Omental fat pad (tissue), 4 donors: ENCODE data around the gene DAZAP1. TPM values are rescaled to one million over a fixed set of nuclear protein-coding genes. Genes with fewer than 3 reads are reported as not detected.

ENCODE experiments used
- ATAC-seq: fragments of 150-250 bp; one replicate; pipeline ENCODE4 v1.9.1; 2016; ENCODE audit warnings: mild to moderate bottlenecking, moderate library complexity; ENCODE audit not compliant: low FRiP score
- DNase-seq: peaks from one replicate; pipeline ENCODE4 v3.0.0-alpha.2; 2019; ENCODE audit warnings: low spot score
- total RNA-seq, 4 donors: library from RNA; depleted of rRNA; stranded (reverse); fragments of >200 nt; gene quantifications; one replicate each; pipeline ENCODE4 v1.1.0, GENCODE V29; 2016
- TF ChIP-seq, protein P1 (sequence below), 3 donors: fragments of 450-650 bp; IDR thresholded peaks; one replicate each; pipeline ENCODE4 v1.5.1; 2016 to 2017; ENCODE audit warnings: antibody characterized with exemption in 3 of 3, mild to moderate bottlenecking in 3 of 3, moderate library complexity in 2 of 3

Gene DAZAP1
- total RNA-seq, 4 donors from 2014 or later = 47.3 to 55.7 (median 51.1) TPM

DNA sequence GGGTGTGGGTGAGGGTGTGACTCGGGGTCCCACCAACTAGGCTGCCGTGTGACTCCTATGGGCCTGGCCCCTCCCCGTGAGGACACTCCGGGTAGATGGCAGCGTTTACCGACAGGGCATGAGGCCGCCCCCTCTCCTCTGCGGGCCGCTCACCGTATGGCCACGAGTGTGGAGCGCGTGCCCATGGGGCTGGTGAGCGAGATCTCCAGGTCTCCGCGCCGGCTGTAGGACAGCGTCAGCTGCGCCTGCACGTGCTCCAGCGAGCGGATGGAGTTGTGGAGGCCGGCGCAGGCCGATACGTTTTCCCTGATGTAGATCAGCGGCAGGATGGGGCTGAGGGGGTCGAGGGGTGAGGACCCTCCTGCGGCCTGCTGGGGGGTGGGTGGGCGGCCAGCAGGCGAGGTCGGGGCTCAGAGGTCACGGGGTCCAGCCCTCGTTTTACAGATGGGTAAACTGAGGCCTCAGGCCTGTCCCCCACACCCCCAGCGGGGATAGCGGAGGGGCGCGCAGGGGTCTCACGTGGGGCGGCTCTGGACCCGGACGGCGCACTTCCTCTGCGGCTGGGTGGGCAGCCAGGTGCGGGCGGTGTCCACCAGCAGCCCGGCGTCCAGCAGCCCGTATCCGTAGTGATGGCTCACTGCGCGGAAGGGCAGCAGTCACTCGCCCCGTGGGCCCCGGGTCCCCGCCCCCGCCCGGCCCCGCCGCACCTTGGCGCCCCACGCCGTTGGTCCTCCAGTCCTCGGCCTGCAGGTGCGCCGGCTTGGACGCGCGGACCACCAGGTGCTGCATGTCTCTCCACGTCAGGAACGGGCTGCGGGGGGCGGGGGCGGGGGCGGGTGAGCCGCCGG, 76.0 kb downstream of the DAZAP1 start:
- DNase-seq = no peak
- TF ChIP-seq, protein P1, sequence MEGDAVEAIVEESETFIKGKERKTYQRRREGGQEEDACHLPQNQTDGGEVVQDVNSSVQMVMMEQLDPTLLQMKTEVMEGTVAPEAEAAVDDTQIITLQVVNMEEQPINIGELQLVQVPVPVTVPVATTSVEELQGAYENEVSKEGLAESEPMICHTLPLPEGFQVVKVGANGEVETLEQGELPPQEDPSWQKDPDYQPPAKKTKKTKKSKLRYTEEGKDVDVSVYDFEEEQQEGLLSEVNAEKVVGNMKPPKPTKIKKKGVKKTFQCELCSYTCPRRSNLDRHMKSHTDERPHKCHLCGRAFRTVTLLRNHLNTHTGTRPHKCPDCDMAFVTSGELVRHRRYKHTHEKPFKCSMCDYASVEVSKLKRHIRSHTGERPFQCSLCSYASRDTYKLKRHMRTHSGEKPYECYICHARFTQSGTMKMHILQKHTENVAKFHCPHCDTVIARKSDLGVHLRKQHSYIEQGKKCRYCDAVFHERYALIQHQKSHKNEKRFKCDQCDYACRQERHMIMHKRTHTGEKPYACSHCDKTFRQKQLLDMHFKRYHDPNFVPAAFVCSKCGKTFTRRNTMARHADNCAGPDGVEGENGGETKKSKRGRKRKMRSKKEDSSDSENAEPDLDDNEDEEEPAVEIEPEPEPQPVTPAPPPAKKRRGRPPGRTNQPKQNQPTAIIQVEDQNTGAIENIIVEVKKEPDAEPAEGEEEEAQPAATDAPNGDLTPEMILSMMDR (IDR thresholded peaks at IDR 0.05) = no peak

GRCh38 chr19:1483979-1484428, 76.6 kb downstream of the DAZAP1 start:
- TF ChIP-seq, protein P1 (IDR thresholded peaks at IDR 0.05) = no peak
- ATAC-seq = no peak
- no peak for DNase-seq

More for the DNA sequence above, 76.0 kb downstream of the DAZAP1 start:
- no peak for ATAC-seq

Other genes with a start within 250 kb of the DAZAP1 start
- 100 to 1,000 TPM in 1 of 4 donors, 10 to 100 TPM in 3; 33.1 to 208 (median 61.9) TPM for gene SBNO2, start 233.3 kb upstream of the DAZAP1 start, total RNA-seq
- gene STK11, start 201.8 kb upstream of the DAZAP1 start, total RNA-seq = 10 to 100 TPM; 38.0 to 48.4 (median 44.2) TPM
- 10 to 100 TPM in 1 of 4 donors, 1 to 10 TPM in 1, under 1 TPM in 1, not detected in 1; 0.63 to 19.6 (median 2.2) TPM for gene CBARP, start 169.6 kb upstream of the DAZAP1 start, total RNA-seq
- 10 to 100 TPM; 46.4 to 76.0 (median 60.2) TPM for gene ATP5F1D, start 165.8 kb upstream of the DAZAP1 start, total RNA-seq
- gene MIDN, start 159.0 kb upstream of the DAZAP1 start, total RNA-seq = 10 to 100 TPM; 24.5 to 68.6 (median 44.1) TPM
- 100 to 1,000 TPM; 292 to 484 (median 372) TPM for gene CIRBP, start 138.3 kb upstream of the DAZAP1 start, total RNA-seq
- 10 to 100 TPM; 47.2 to 69.1 (median 59.3) TPM for gene FAM174C, start 132.1 kb upstream of the DAZAP1 start, total RNA-seq
- not detected for gene EFNA2, start 121.7 kb upstream of the DAZAP1 start, total RNA-seq
- 100 to 1,000 TPM in 3 of 4 donors, 10 to 100 TPM in 1; 80.3 to 121 (median 114) TPM for gene NDUFS7, start 23.7 kb upstream of the DAZAP1 start, total RNA-seq
- 10 to 100 TPM; 10.8 to 16.2 (median 13.7) TPM for gene GAMT, start 6.0 kb upstream of the DAZAP1 start, total RNA-seq
- 1,000 to 10,000 TPM; 2,522 to 3,708 (median 2,994) TPM for gene RPS15, start 30.8 kb downstream of the DAZAP1 start, total RNA-seq
- gene APC2, start 42.5 kb downstream of the DAZAP1 start, total RNA-seq = under 1 TPM in 2 of 4 donors, not detected in 2; 0.12 to 0.19 TPM
- 10 to 100 TPM; 17.6 to 26.2 (median 20.6) TPM for gene C19orf25, start 71.6 kb downstream of the DAZAP1 start, total RNA-seq
- 1 to 10 TPM; 1.4 to 2.4 (median 2.2) TPM for gene PCSK4, start 82.8 kb downstream of the DAZAP1 start, total RNA-seq
- gene REEP6, start 83.6 kb downstream of the DAZAP1 start, total RNA-seq = 1 to 10 TPM; 1.6 to 4.5 (median 2.8) TPM
- gene ADAMTSL5, start 105.4 kb downstream of the DAZAP1 start, total RNA-seq = 1 to 10 TPM in 2 of 4 donors, under 1 TPM in 2; 0.60 to 4.3 (median 0.89) TPM
- not detected for gene PLK5, start 116.5 kb downstream of the DAZAP1 start, total RNA-seq
- 10 to 100 TPM in 1 of 4 donors, 1 to 10 TPM in 3; 3.3 to 10.2 (median 7.7) TPM for gene MEX3D, start 160.7 kb downstream of the DAZAP1 start, total RNA-seq
- gene MBD3, start 185.3 kb downstream of the DAZAP1 start, total RNA-seq = 100 to 1,000 TPM in 1 of 4 donors, 10 to 100 TPM in 3; 71.1 to 100 (median 78.3) TPM
- 10 to 100 TPM; 56.6 to 83.2 (median 64.6) TPM for gene UQCR11, start 197.9 kb downstream of the DAZAP1 start, total RNA-seq
- gene TCF3, start 245.0 kb downstream of the DAZAP1 start, total RNA-seq = 10 to 100 TPM; 24.2 to 46.6 (median 40.4) TPM